SK-N-SH (cell line): ENCODE data around the gene DENND1A.

Source experiments
- CTCF ChIP-seq: fragments of 200-600 bp; sonication (generic); IDR thresholded peaks from 2 replicates; pipeline ENCODE4 v1.6.1; 2017; ENCODE audit warnings: antibody characterized with exemption, mild to moderate bottlenecking, moderate library complexity
- ELF1 ChIP-seq: IDR thresholded peaks from 2 replicates; pipeline ENCODE4 v1.4.0; 2012
- EP300 ChIP-seq, 2 experiments: IDR thresholded peaks; 2 replicates each; pipeline versions ENCODE4 v1.4.0 to v1.6.1; 2012; ENCODE audit warnings: borderline replicate concordance in 1 of 2, low read depth in 1 of 2, low read length in 1 of 2
- JUND ChIP-seq: IDR thresholded peaks from 2 replicates; pipeline ENCODE4 v1.4.0; 2012
- POLR2AphosphoS5 ChIP-seq: IDR thresholded peaks from 2 replicates; pipeline ENCODE4 v1.6.1; 2012; ENCODE audit warnings: low read depth, low read length
- SIN3A ChIP-seq: IDR thresholded peaks from 2 replicates; pipeline ENCODE4 v1.6.1; 2012; ENCODE audit warnings: low read depth, mild to moderate bottlenecking, low read length, moderate library complexity, borderline replicate concordance
- TCF12 ChIP-seq: IDR thresholded peaks from 2 replicates; pipeline ENCODE4 v1.4.0; 2012
- USF2 ChIP-seq: fragments of 150-350 bp; IDR thresholded peaks from 2 replicates; pipeline ENCODE4 v1.6.1; 2017; ENCODE audit warnings: antibody characterized with exemption, low read length, low read depth, borderline replicate concordance
- TF ChIP-seq, protein P1 (sequence below): IDR thresholded peaks from 2 replicates; pipeline ENCODE4 v1.4.0; 2012; ENCODE audit warnings: low read depth, borderline replicate concordance

DNA sequence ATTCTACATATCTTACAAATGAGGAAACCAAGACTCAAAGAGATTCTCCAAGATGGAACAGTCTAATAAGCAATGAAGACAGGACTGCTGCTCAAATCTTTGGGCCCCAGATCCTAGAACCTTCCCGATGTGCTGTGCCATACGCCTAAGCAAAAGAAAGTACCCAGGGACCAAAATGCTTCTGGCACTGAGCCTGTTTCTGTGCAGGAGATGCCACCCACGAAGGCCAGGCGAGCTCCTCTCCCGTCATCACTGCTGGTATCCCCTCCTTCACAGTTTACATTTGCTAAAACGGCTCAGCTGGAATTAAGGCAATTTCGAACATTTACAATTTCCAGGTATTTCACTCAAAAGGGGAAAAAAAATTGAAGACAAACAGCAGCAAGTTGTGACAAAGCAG, 277.5 kb downstream of the DENND1A start:
- no peak for TF ChIP-seq CTCF
- TF ChIP-seq ELF1, result no peak
- TF ChIP-seq POLR2AphosphoS5, result no peak
- TF ChIP-seq USF2, result no peak
- TF ChIP-seq, protein P1, sequence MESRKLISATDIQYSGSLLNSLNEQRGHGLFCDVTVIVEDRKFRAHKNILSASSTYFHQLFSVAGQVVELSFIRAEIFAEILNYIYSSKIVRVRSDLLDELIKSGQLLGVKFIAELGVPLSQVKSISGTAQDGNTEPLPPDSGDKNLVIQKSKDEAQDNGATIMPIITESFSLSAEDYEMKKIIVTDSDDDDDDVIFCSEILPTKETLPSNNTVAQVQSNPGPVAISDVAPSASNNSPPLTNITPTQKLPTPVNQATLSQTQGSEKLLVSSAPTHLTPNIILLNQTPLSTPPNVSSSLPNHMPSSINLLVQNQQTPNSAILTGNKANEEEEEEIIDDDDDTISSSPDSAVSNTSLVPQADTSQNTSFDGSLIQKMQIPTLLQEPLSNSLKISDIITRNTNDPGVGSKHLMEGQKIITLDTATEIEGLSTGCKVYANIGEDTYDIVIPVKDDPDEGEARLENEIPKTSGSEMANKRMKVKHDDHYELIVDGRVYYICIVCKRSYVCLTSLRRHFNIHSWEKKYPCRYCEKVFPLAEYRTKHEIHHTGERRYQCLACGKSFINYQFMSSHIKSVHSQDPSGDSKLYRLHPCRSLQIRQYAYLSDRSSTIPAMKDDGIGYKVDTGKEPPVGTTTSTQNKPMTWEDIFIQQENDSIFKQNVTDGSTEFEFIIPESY, result no peak
- TF ChIP-seq SIN3A, result no peak
- no peak for TF ChIP-seq JUND
- no peak for TF ChIP-seq TCF12
- TF ChIP-seq EP300 (IDR thresholded peaks at IDR 0.05; ENCODE audit: borderline replicate concordance in 1 of 2, low read depth in 1 of 2, low read length in 1 of 2), result no peak
